ENCODE measurements around the gene TRERF1.

GRCh38 chr6:42359021-42359420, 92.7 kb downstream of the TRERF1 start:
- TF ChIP-seq, protein P1, sequence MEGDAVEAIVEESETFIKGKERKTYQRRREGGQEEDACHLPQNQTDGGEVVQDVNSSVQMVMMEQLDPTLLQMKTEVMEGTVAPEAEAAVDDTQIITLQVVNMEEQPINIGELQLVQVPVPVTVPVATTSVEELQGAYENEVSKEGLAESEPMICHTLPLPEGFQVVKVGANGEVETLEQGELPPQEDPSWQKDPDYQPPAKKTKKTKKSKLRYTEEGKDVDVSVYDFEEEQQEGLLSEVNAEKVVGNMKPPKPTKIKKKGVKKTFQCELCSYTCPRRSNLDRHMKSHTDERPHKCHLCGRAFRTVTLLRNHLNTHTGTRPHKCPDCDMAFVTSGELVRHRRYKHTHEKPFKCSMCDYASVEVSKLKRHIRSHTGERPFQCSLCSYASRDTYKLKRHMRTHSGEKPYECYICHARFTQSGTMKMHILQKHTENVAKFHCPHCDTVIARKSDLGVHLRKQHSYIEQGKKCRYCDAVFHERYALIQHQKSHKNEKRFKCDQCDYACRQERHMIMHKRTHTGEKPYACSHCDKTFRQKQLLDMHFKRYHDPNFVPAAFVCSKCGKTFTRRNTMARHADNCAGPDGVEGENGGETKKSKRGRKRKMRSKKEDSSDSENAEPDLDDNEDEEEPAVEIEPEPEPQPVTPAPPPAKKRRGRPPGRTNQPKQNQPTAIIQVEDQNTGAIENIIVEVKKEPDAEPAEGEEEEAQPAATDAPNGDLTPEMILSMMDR (IDR thresholded peaks at IDR 0.05), result no peak
- TF ChIP-seq POLR2A (IDR thresholded peaks at IDR 0.05), result no peak

Measured in thyroid gland (tissue), 4 donors.